ENCODE measurements around the gene MPP1.

Gene MPP1

DNA sequence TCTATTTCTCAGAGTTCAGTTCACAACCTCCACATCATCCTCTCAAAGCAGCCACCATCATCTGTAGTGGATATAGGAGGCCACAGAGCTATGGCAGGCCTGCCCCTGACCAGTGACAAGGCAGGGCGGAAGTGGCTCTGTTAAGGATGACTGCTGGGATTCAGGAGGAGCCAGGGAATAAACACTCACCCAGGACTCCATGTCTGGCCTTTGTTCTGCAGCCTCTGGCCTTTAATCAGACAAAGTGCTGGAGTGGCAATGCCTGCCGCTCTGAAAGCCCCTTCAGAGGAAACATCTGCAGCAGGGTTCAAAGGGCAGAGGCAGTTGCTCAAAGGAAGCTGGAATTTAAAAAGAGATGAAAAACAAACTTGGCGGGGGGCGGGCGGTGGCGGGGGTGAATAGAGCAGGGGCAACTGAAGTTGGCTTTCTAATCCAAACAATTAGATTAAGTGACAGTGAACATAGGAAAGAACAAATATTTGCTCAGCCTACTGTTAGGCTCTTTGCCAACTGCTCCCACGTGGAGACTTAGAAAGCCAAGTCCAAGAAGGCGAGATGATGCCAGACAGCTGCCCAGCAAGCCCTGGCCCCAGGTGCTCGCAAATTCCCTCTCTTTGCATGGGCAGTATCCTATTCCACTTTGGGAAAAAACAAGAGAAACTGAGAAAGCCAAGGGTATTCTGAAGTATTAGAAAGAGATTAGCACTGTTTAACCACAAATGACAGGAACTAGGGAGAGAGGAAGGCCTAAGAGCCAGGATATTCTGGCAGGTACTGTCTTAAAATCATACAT is 5.5 kb downstream of the MPP1 start:
- H3K9ac ChIP-seq (ENCODE audit: low read depth, low read length, poor library complexity): no peak overlapping the region
- no peak overlapping the region for H2BK15ac ChIP-seq (ENCODE audit: low read length)
- no peak overlapping the region for H3K27ac ChIP-seq (replicated peaks; ENCODE audit: low read length)
- no peaks in the 10 kb centered on the region for H3K79me1 ChIP-seq (ENCODE audit: low read depth, low read length)
- no peak overlapping the region for H3K4me2 ChIP-seq (ENCODE audit: insufficient read depth, low read length, poor library complexity, severe bottlenecking)
- H3K23ac ChIP-seq (ENCODE audit: low read depth, low read length, poor library complexity): no peak overlapping the region
- H3K14ac ChIP-seq (ENCODE audit: low read length): no peak overlapping the region
- peaks cover 11 to 13% of the 10 kb centered on the region in 2 donors for H3K4me1 ChIP-seq (ENCODE audit: control insufficient read depth in 2 of 2, insufficient read depth in 1 of 2, low read depth in 1 of 2, low read length in 2 of 2)
- H3K4ac ChIP-seq (ENCODE audit: low read length): no peak overlapping the region
- H4K91ac ChIP-seq (ENCODE audit: low read depth, low read length, poor library complexity): no peak overlapping the region
- H2BK120ac ChIP-seq (ENCODE audit: low read depth, low read length): no peak overlapping the region
- H3K27me3 ChIP-seq (ENCODE audit: control insufficient read depth in 3 of 3, insufficient read depth in 3 of 3, low read depth in 1 of 3, low read length in 3 of 3): peaks cover 0 to 80% (median 35%) of the 10 kb centered on the region in 3 experiments
- H3K36me3 ChIP-seq (replicated peaks in 1 of 2; ENCODE audit: control insufficient read depth in 2 of 2, insufficient read depth in 2 of 2, low read length in 2 of 2): no peaks in the 10 kb centered on the region
- no peak overlapping the region for H2BK5ac ChIP-seq (ENCODE audit: low read length)
- H3K9me3 ChIP-seq (replicated peaks in 1 of 2; ENCODE audit: control insufficient read depth in 2 of 2, insufficient read depth in 1 of 2, low read depth in 1 of 2, low read length in 2 of 2): no peaks in the 10 kb centered on the region
- DNase-seq (ENCODE audit: low spot score): peak; percentile 55
- H4K8ac ChIP-seq (ENCODE audit: low read depth, low read length): no peak overlapping the region
- no peak overlapping the region for H2AK5ac ChIP-seq (ENCODE audit: low read depth, low read length)
- no peak overlapping the region for H3K18ac ChIP-seq (ENCODE audit: low read length)
- no peak overlapping the region for H3K4me3 ChIP-seq (ENCODE audit: low read length in 2 of 2)
- H2AFZ ChIP-seq (ENCODE audit: low read length): no peak overlapping the region
- WGBS, 2 donors (ENCODE audit: extremely low coverage in 2 of 2, insufficient read length in 2 of 2, insufficient replicate concordance in 1 of 2): no CpG with 5 or more reads among the region's 9 CpGs
- H2BK12ac ChIP-seq (ENCODE audit: low read length): no peak overlapping the region

DNA sequence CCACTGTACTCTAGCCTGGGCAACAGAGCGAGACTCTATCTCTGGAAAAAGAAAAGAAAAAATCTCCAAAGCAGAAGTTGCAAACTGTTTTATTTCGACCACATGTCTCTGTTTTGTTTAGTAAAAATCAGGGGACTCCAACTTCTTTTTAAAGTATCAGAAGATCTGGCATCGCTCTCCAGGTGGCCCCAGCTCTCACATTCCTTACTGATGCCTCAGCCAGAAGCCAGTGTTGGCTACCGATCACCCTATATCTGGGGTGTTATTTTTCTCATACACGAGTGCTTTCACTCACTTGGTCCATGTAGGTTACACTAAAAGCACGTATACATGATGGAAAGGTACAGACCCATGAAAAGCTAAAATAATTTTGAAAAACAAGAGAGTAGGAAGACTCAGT is 8.3 kb downstream of the MPP1 start:
- Histone ChIP-seq H3K4me3 (ENCODE audit: low read length in 2 of 2) (no peak overlapping the region), H2BK15ac (ENCODE audit: low read length) (no peak overlapping the region), H4K91ac (ENCODE audit: low read depth, low read length, poor library complexity) (no peak overlapping the region), H3K18ac (ENCODE audit: low read length) (no peak overlapping the region), H2BK5ac (ENCODE audit: low read length) (no peak overlapping the region), H3K27me3 (ENCODE audit: control insufficient read depth in 3 of 3, insufficient read depth in 3 of 3, low read depth in 1 of 3, low read length in 3 of 3) (peaks cover 0 to 79% (median 13%) of the 10 kb centered on the region in 3 experiments), H3K27ac (replicated peaks; ENCODE audit: low read length) (no peak overlapping the region), H3K9me3 (replicated peaks in 1 of 2; ENCODE audit: control insufficient read depth in 2 of 2, insufficient read depth in 1 of 2, low read depth in 1 of 2, low read length in 2 of 2) (no peaks in the 10 kb centered on the region), H4K8ac (ENCODE audit: low read depth, low read length) (no peak overlapping the region), H2BK120ac (ENCODE audit: low read depth, low read length) (no peak overlapping the region), H3K23ac (ENCODE audit: low read depth, low read length, poor library complexity) (no peak overlapping the region), H3K4me2 (ENCODE audit: insufficient read depth, low read length, poor library complexity, severe bottlenecking) (no peak overlapping the region), H3K9ac (ENCODE audit: low read depth, low read length, poor library complexity) (no peak overlapping the region), H2AFZ (ENCODE audit: low read length) (no peak overlapping the region), H2AK5ac (ENCODE audit: low read depth, low read length) (no peak overlapping the region), H3K36me3 (replicated peaks in 1 of 2; ENCODE audit: control insufficient read depth in 2 of 2, insufficient read depth in 2 of 2, low read length in 2 of 2) (no peaks in the 10 kb centered on the region), H3K14ac (ENCODE audit: low read length) (no peak overlapping the region), H3K4ac (ENCODE audit: low read length) (no peak overlapping the region), H2BK12ac (ENCODE audit: low read length) (no peak overlapping the region), H3K79me1 (ENCODE audit: low read depth, low read length) (no peaks in the 10 kb centered on the region), H3K4me1 (ENCODE audit: control insufficient read depth in 2 of 2, insufficient read depth in 1 of 2, low read depth in 1 of 2, low read length in 2 of 2) (peaks cover 11 to 13% of the 10 kb centered on the region in 2 donors)
- WGBS, 2 donors (ENCODE audit: extremely low coverage in 2 of 2, insufficient read length in 2 of 2, insufficient replicate concordance in 1 of 2): no CpG with 5 or more reads among the region's 6 CpGs
- DNase-seq (ENCODE audit: low spot score): no peak

DNA sequence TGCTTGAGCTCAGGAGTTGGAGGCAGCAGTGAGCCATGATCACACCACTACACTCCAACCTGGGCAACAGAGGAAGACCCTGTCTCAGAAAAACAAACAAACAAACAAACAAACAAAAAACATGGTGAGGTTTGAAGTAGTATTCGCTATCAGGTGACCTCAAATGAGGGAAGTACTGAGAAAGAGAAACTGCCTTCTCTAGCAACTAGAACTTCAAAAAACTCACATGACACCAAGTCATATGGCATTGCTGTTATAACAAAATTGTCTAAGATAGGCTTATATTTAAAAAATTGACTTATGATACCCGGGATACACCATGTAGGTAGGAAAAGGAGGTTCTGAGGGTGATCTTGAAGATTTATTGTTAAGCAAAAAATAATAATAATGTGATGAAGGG is 10.3 kb downstream of the MPP1 start:
- no peak overlapping the region for H3K4ac ChIP-seq (ENCODE audit: low read length)
- no peak overlapping the region for H3K9ac ChIP-seq (ENCODE audit: low read depth, low read length, poor library complexity)
- peaks cover 0 to 79% (median 1%) of the 10 kb centered on the region in 3 experiments for H3K27me3 ChIP-seq (ENCODE audit: control insufficient read depth in 3 of 3, insufficient read depth in 3 of 3, low read depth in 1 of 3, low read length in 3 of 3)
- no peak for DNase-seq (ENCODE audit: low spot score)
- peaks cover 7% of the 10 kb centered on the region in 2 donors for H3K4me1 ChIP-seq (ENCODE audit: control insufficient read depth in 2 of 2, insufficient read depth in 1 of 2, low read depth in 1 of 2, low read length in 2 of 2)
- no peak overlapping the region for H3K14ac ChIP-seq (ENCODE audit: low read length)
- H2AFZ ChIP-seq (ENCODE audit: low read length): no peak overlapping the region
- H3K4me3 ChIP-seq (ENCODE audit: low read length in 2 of 2): no peak overlapping the region
- H3K27ac ChIP-seq (replicated peaks; ENCODE audit: low read length): no peak overlapping the region
- H2AK5ac ChIP-seq (ENCODE audit: low read depth, low read length): no peak overlapping the region
- H3K79me1 ChIP-seq (ENCODE audit: low read depth, low read length): no peaks in the 10 kb centered on the region
- H2BK120ac ChIP-seq (ENCODE audit: low read depth, low read length): no peak overlapping the region
- H2BK15ac ChIP-seq (ENCODE audit: low read length): no peak overlapping the region
- no peak overlapping the region for H4K91ac ChIP-seq (ENCODE audit: low read depth, low read length, poor library complexity)
- no peak overlapping the region for H2BK12ac ChIP-seq (ENCODE audit: low read length)
- H3K36me3 ChIP-seq (replicated peaks in 1 of 2; ENCODE audit: control insufficient read depth in 2 of 2, insufficient read depth in 2 of 2, low read length in 2 of 2): no peaks in the 10 kb centered on the region
- no peak overlapping the region for H2BK5ac ChIP-seq (ENCODE audit: low read length)
- no peak overlapping the region for H3K23ac ChIP-seq (ENCODE audit: low read depth, low read length, poor library complexity)
- WGBS, 2 donors (ENCODE audit: extremely low coverage in 2 of 2, insufficient read length in 2 of 2, insufficient replicate concordance in 1 of 2): no CpG with 5 or more reads among the region's 2 CpGs
- H3K18ac ChIP-seq (ENCODE audit: low read length): no peak overlapping the region
- no peak overlapping the region for H4K8ac ChIP-seq (ENCODE audit: low read depth, low read length)
- H3K4me2 ChIP-seq (ENCODE audit: insufficient read depth, low read length, poor library complexity, severe bottlenecking): no peak overlapping the region
- no peaks in the 10 kb centered on the region for H3K9me3 ChIP-seq (replicated peaks in 1 of 2; ENCODE audit: control insufficient read depth in 2 of 2, insufficient read depth in 1 of 2, low read depth in 1 of 2, low read length in 2 of 2)

DNA sequence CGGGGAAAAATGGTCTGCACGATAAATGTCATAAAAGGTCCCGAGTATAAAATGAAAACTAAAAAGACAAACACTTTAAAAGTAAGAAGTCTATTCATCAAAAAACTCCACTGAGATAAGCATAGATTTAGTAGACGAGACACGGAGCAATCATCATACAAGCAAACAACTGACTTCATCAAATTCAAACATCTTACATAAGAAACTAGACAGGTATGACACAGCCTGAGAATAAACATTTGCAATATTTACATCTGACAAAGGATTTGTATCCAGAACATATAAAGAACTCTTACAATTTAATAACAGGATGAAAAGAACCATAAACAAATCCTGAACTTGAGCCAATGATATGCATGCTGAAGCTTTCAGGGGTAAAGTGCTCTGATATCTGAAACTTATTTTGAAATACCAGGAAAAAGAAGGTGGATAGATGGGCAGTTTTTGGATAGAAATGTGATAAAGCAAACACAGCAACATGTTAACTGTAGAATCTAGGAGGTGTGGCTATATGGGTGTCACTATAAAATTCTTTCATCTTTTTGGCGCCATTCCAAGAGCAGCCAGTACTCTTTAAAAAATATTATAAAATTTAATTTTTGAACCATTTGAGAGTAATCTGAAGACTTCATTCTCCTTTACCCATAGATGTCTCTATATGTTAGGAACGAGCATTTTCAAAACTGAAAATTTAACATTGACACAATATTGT is 12.0 kb downstream of the MPP1 start:
- H3K14ac ChIP-seq (ENCODE audit: low read length): no peak overlapping the region
- H3K36me3 ChIP-seq (replicated peaks in 1 of 2; ENCODE audit: control insufficient read depth in 2 of 2, insufficient read depth in 2 of 2, low read length in 2 of 2): no peaks in the 10 kb centered on the region
- H2BK120ac ChIP-seq (ENCODE audit: low read depth, low read length): no peak overlapping the region
- H2AFZ ChIP-seq (ENCODE audit: low read length): no peak overlapping the region
- H3K4me2 ChIP-seq (ENCODE audit: insufficient read depth, low read length, poor library complexity, severe bottlenecking): no peak overlapping the region
- no peak overlapping the region for H3K4ac ChIP-seq (ENCODE audit: low read length)
- no peaks in the 10 kb centered on the region for H3K9me3 ChIP-seq (replicated peaks in 1 of 2; ENCODE audit: control insufficient read depth in 2 of 2, insufficient read depth in 1 of 2, low read depth in 1 of 2, low read length in 2 of 2)
- no peak for DNase-seq (ENCODE audit: low spot score)
- no peak overlapping the region for H2BK15ac ChIP-seq (ENCODE audit: low read length)
- no peak overlapping the region for H3K23ac ChIP-seq (ENCODE audit: low read depth, low read length, poor library complexity)
- no peaks in the 10 kb centered on the region for H3K4me1 ChIP-seq (ENCODE audit: control insufficient read depth in 2 of 2, insufficient read depth in 1 of 2, low read depth in 1 of 2, low read length in 2 of 2)
- H3K27ac ChIP-seq (replicated peaks; ENCODE audit: low read length): no peak overlapping the region
- no CpG with 5 or more reads among the region's 7 CpGs for WGBS, 2 donors (ENCODE audit: extremely low coverage in 2 of 2, insufficient read length in 2 of 2, insufficient replicate concordance in 1 of 2)
- no peak overlapping the region for H2AK5ac ChIP-seq (ENCODE audit: low read depth, low read length)
- no peak overlapping the region for H3K9ac ChIP-seq (ENCODE audit: low read depth, low read length, poor library complexity)
- H3K18ac ChIP-seq (ENCODE audit: low read length): no peak overlapping the region
- no peaks in the 10 kb centered on the region for H3K79me1 ChIP-seq (ENCODE audit: low read depth, low read length)
- no peak overlapping the region for H4K8ac ChIP-seq (ENCODE audit: low read depth, low read length)
- H2BK12ac ChIP-seq (ENCODE audit: low read length): no peak overlapping the region
- H3K4me3 ChIP-seq (ENCODE audit: low read length in 2 of 2): no peak overlapping the region
- no peak overlapping the region for H2BK5ac ChIP-seq (ENCODE audit: low read length)
- peaks cover 0 to 93% (median 1%) of the 10 kb centered on the region in 3 experiments for H3K27me3 ChIP-seq (ENCODE audit: control insufficient read depth in 3 of 3, insufficient read depth in 3 of 3, low read depth in 1 of 3, low read length in 3 of 3)
- no peak overlapping the region for H4K91ac ChIP-seq (ENCODE audit: low read depth, low read length, poor library complexity)

Measured in neuronal stem cell (in vitro differentiated cells).